Articular chondrocyte of knee joint (primary cell): Measurements from ENCODE around the gene MTRF1. TPM values are rescaled to one million over a fixed set of nuclear protein-coding genes. Genes with fewer than 3 reads are reported as not detected.

Source experiments
- total RNA-seq: library from RNA; depleted of rRNA; stranded (reverse); fragments of >200 nt; gene quantifications from 2 replicates; pipeline ENCODE4 v1.2.3, GENCODE V29; 2012

Gene MTRF1
- total RNA-seq = 12.5 and 15.1 TPM in 2 replicates

GRCh38 chr13:41263261-41263971 lies at the start of gene MTRF1:
MTRF1 (minus strand) TSS chr13:41263576; CDS start chr13:41260907, 2,669 bp downstream.

GRCh38 chr13:41310963-41311405 lies 47.6 kb upstream of the MTRF1 start, which contains the start of gene NAA16:
NAA16 (plus strand) TSS chr13:41311267; CDS start chr13:41311529, 262 bp downstream.

GRCh38 chr13:41193919-41194824 lies 69.2 kb downstream of the MTRF1 start, which contains the start of gene KBTBD7:
KBTBD7 (minus strand) TSS chr13:41194569; CDS start chr13:41194257, 312 bp downstream.

Other genes with a start within 250 kb of the MTRF1 start
- 65.6 and 68.4 TPM in 2 replicates for gene ELF1, start 244.3 kb downstream of the MTRF1 start, total RNA-seq
- gene WBP4, start 202.1 kb downstream of the MTRF1 start, total RNA-seq = 9.4 and 11.9 TPM in 2 replicates
- gene KBTBD6, start 130.8 kb downstream of the MTRF1 start, total RNA-seq = 9.5 and 11.0 TPM in 2 replicates
- gene KBTBD7, start 69.0 kb downstream of the MTRF1 start, total RNA-seq = 6.3 and 9.1 TPM in 2 replicates
- 13.1 and 14.4 TPM in 2 replicates for gene NAA16, start 47.7 kb upstream of the MTRF1 start, total RNA-seq
- gene RGCC, start 194.0 kb upstream of the MTRF1 start, total RNA-seq = 0.86 and 2.1 TPM in 2 replicates